Neuronal stem cell (in vitro differentiated cells): ENCODE measurements around the gene SCYL2.

Source experiments
- DNase-seq: peaks from one replicate; pipeline ENCODE4 v3.0.0-alpha.2; 2013; ENCODE audit warnings: low spot score
- H2AFZ ChIP-seq: one replicate; pipeline ENCODE4 v1.6.1; 2013; ENCODE audit warnings: mild to moderate bottlenecking, low read length, inconsistent platforms
- H2AK5ac ChIP-seq: 2 replicates; pipeline ENCODE4 v1.6.1; 2013; ENCODE audit warnings: low read depth, mild to moderate bottlenecking, inconsistent platforms, low read length, moderate library complexity, mixed read lengths
- H2BK120ac ChIP-seq: 2 replicates; pipeline ENCODE4 v1.6.1; 2013; ENCODE audit warnings: low read depth, mild to moderate bottlenecking, inconsistent platforms, low read length, moderate library complexity, mixed read lengths
- H2BK12ac ChIP-seq: one replicate; pipeline ENCODE4 v1.6.1; 2013; ENCODE audit warnings: low read length, inconsistent platforms
- H2BK15ac ChIP-seq: 2 replicates; pipeline ENCODE4 v1.6.1; 2013; ENCODE audit warnings: mild to moderate bottlenecking, low read length, inconsistent platforms, mixed read lengths
- H2BK5ac ChIP-seq: one replicate; pipeline ENCODE4 v1.6.1; 2013; ENCODE audit warnings: inconsistent platforms, mild to moderate bottlenecking, low read length, moderate library complexity
- H3K14ac ChIP-seq: one replicate; pipeline ENCODE4 v1.6.1; 2013; ENCODE audit warnings: low read length, inconsistent platforms
- H3K18ac ChIP-seq: 2 replicates; pipeline ENCODE4 v1.6.1; 2013; ENCODE audit warnings: low read length, inconsistent platforms
- H3K23ac ChIP-seq: 2 replicates; pipeline ENCODE4 v1.6.1; 2013; ENCODE audit warnings: low read depth, mild to moderate bottlenecking, mixed read lengths, low read length, inconsistent platforms; ENCODE audit not compliant: poor library complexity
- H3K27ac ChIP-seq: replicated peaks from 3 replicates; pipeline ENCODE4 v1.5.1; 2013; ENCODE audit warnings: low read length, inconsistent platforms
- H3K27me3 ChIP-seq, 3 experiments: 2 replicates each; pipeline ENCODE4 v1.6.1; 2013; ENCODE audit warnings: low read length in 3 of 3, mild to moderate bottlenecking in 2 of 3, inconsistent platforms in 1 of 3, low read depth in 1 of 3, mixed read lengths in 1 of 3, moderate library complexity in 1 of 3; ENCODE audit not compliant: control insufficient read depth in 3 of 3, insufficient read depth in 3 of 3
- H3K36me3 ChIP-seq, 2 donors: replicated peaks in 1 of 2; 2 replicates each; pipeline ENCODE4 v1.6.1; 2013; ENCODE audit warnings: low read length in 2 of 2; ENCODE audit not compliant: control insufficient read depth in 2 of 2, insufficient read depth in 2 of 2
- H3K4ac ChIP-seq: 2 replicates; pipeline ENCODE4 v1.6.1; 2013; ENCODE audit warnings: inconsistent platforms, mild to moderate bottlenecking, low read length, moderate library complexity
- H3K4me1 ChIP-seq, 2 donors: 1 replicate in 1 of 2; 2 replicates in 1 of 2; pipeline ENCODE4 v1.6.1; 2013; ENCODE audit warnings: low read length in 2 of 2, low read depth in 1 of 2; ENCODE audit not compliant: control insufficient read depth in 2 of 2, insufficient read depth in 1 of 2
- H3K4me2 ChIP-seq: one replicate; pipeline ENCODE4 v1.6.1; 2013; ENCODE audit warnings: mild to moderate bottlenecking, low read length, inconsistent platforms; ENCODE audit not compliant: insufficient read depth, poor library complexity, severe bottlenecking
- H3K4me3 ChIP-seq, 2 donors: 2 replicates each; pipeline ENCODE4 v1.5.1; 2013; ENCODE audit warnings: low read length in 2 of 2, mild to moderate bottlenecking in 2 of 2, inconsistent platforms in 1 of 2, moderate library complexity in 1 of 2
- H3K79me1 ChIP-seq: one replicate; pipeline ENCODE4 v1.6.1; 2013; ENCODE audit warnings: low read depth, mild to moderate bottlenecking, inconsistent platforms, low read length, moderate library complexity
- H3K9ac ChIP-seq: one replicate; pipeline ENCODE4 v1.6.1; 2013; ENCODE audit warnings: mild to moderate bottlenecking, low read depth, low read length, inconsistent platforms; ENCODE audit not compliant: poor library complexity
- H3K9me3 ChIP-seq, 2 donors: replicated peaks in 1 of 2; 2 replicates each; pipeline versions ENCODE3 to v1.6.1; 2013; ENCODE audit warnings: low read length in 2 of 2, mild to moderate bottlenecking in 2 of 2, inconsistent platforms in 1 of 2, low read depth in 1 of 2, mixed read lengths in 1 of 2, moderate library complexity in 1 of 2; ENCODE audit not compliant: control insufficient read depth in 2 of 2, insufficient read depth in 1 of 2
- H4K8ac ChIP-seq: one replicate; pipeline ENCODE4 v1.6.1; 2013; ENCODE audit warnings: low read depth, mild to moderate bottlenecking, inconsistent platforms, low read length, moderate library complexity
- H4K91ac ChIP-seq: one replicate; pipeline ENCODE4 v1.6.1; 2013; ENCODE audit warnings: low read length, low read depth, mild to moderate bottlenecking, inconsistent platforms; ENCODE audit not compliant: poor library complexity
- WGBS, 2 donors: extraction: QIAGEN DNeasy Blood & Tissue Kit; methylation state at CpG; one replicate each; pipeline ENCODE4 v1.1.7; 2013; ENCODE audit warnings: missing lambda C conversion rate in 2 of 2, mixed read lengths in 1 of 2; ENCODE audit not compliant: insufficient read length in 2 of 2, insufficient replicate concordance in 1 of 2; ENCODE audit errors: extremely low coverage in 2 of 2; 5-methylcytosine and 5-hydroxymethylcytosine counted together

Gene SCYL2

GRCh38 chr12:100364324-100364723, 97.3 kb downstream of the SCYL2 start:
- no peak overlapping the region for H4K8ac ChIP-seq
- H2BK120ac ChIP-seq, result no peak overlapping the region
- no peak overlapping the region for H3K14ac ChIP-seq
- no peak overlapping the region for H3K4me3 ChIP-seq
- H3K18ac ChIP-seq, result no peak overlapping the region
- no CpG with 5 or more reads among the region's 4 CpGs for WGBS, 2 donors
- no peaks in the 10 kb centered on the region for H3K79me1 ChIP-seq
- no peak overlapping the region for H2BK12ac ChIP-seq
- peaks cover 0 to 1% of the 10 kb centered on the region in 2 donors for H3K9me3 ChIP-seq
- no peaks in the 10 kb centered on the region for H3K4me1 ChIP-seq
- H2BK15ac ChIP-seq, result no peak overlapping the region
- H3K36me3 ChIP-seq, result no peaks in the 10 kb centered on the region
- H3K4me2 ChIP-seq, result no peak overlapping the region
- H2AK5ac ChIP-seq, result no peak overlapping the region
- no peak overlapping the region for H2BK5ac ChIP-seq
- H3K27ac ChIP-seq, result no peak overlapping the region
- no peaks in the 10 kb centered on the region for H3K27me3 ChIP-seq
- no peak for DNase-seq
- H4K91ac ChIP-seq, result no peak overlapping the region
- no peak overlapping the region for H3K4ac ChIP-seq
- H2AFZ ChIP-seq, result no peak overlapping the region
- no peak overlapping the region for H3K23ac ChIP-seq
- no peak overlapping the region for H3K9ac ChIP-seq

DNA sequence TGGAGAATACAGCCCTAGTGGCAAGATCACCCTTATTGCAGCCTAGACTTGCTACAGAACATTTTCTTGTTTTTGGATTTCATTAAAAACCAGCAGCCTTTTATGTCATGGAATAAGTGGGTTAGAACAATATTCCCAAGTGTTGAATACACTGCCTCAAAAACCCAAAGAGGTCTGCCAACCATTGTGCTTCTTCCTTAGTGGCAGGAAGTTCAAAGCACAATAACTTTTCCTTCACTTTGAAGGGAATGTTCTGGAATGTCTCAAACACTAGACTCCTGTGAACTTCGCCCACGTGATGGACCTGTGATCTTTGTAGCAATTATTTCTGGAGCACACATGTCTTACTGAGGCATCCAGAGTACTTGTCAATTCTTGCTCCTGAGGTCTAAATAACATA, 98.4 kb downstream of the SCYL2 start:
- H3K18ac ChIP-seq, result no peak overlapping the region
- H3K79me1 ChIP-seq, result no peaks in the 10 kb centered on the region
- no peak for DNase-seq
- H2BK120ac ChIP-seq, result no peak overlapping the region
- no peak overlapping the region for H3K9ac ChIP-seq
- no peak overlapping the region for H4K8ac ChIP-seq
- WGBS, 2 donors, result no CpG with 5 or more reads among the region's 2 CpGs
- H2AK5ac ChIP-seq, result no peak overlapping the region
- H2BK15ac ChIP-seq, result no peak overlapping the region
- H3K9me3 ChIP-seq, result peaks cover 0 to 3% of the 10 kb centered on the region in 2 donors
- no peak overlapping the region for H3K14ac ChIP-seq
- no peaks in the 10 kb centered on the region for H3K4me1 ChIP-seq
- H4K91ac ChIP-seq, result no peak overlapping the region
- no peak overlapping the region for H3K27ac ChIP-seq
- H3K36me3 ChIP-seq, result no peaks in the 10 kb centered on the region
- H3K27me3 ChIP-seq, result no peaks in the 10 kb centered on the region
- no peak overlapping the region for H3K4ac ChIP-seq
- no peak overlapping the region for H3K4me3 ChIP-seq
- no peak overlapping the region for H3K23ac ChIP-seq
- H2BK5ac ChIP-seq, result no peak overlapping the region
- no peak overlapping the region for H3K4me2 ChIP-seq
- no peak overlapping the region for H2AFZ ChIP-seq
- H2BK12ac ChIP-seq, result no peak overlapping the region

GRCh38 chr12:100368066-100368465, 101.1 kb downstream of the SCYL2 start:
- no peaks in the 10 kb centered on the region for H3K79me1 ChIP-seq
- peaks cover 0 to 3% of the 10 kb centered on the region in 2 donors for H3K9me3 ChIP-seq
- H2BK15ac ChIP-seq, result no peak overlapping the region
- H2BK5ac ChIP-seq, result no peak overlapping the region
- H3K9ac ChIP-seq, result no peak overlapping the region
- no peak overlapping the region for H2AK5ac ChIP-seq
- H3K4me2 ChIP-seq, result no peak overlapping the region
- H2BK12ac ChIP-seq, result no peak overlapping the region
- no peak overlapping the region for H3K4ac ChIP-seq
- no peak overlapping the region for H4K8ac ChIP-seq
- WGBS, 2 donors, result no CpG with 5 or more reads among the region's 1 CpG
- H3K4me3 ChIP-seq, result no peak overlapping the region
- H3K14ac ChIP-seq, result no peak overlapping the region
- no peak overlapping the region for H3K18ac ChIP-seq
- H3K27ac ChIP-seq, result no peak overlapping the region
- peaks cover 0 to 18% (median 0%) of the 10 kb centered on the region in 3 experiments for H3K27me3 ChIP-seq
- no peak overlapping the region for H3K23ac ChIP-seq
- DNase-seq, result no peak
- H2AFZ ChIP-seq, result no peak overlapping the region
- H2BK120ac ChIP-seq, result no peak overlapping the region
- no peaks in the 10 kb centered on the region for H3K36me3 ChIP-seq
- no peak overlapping the region for H4K91ac ChIP-seq
- peaks cover 0 to 2% of the 10 kb centered on the region in 2 donors for H3K4me1 ChIP-seq

DNA sequence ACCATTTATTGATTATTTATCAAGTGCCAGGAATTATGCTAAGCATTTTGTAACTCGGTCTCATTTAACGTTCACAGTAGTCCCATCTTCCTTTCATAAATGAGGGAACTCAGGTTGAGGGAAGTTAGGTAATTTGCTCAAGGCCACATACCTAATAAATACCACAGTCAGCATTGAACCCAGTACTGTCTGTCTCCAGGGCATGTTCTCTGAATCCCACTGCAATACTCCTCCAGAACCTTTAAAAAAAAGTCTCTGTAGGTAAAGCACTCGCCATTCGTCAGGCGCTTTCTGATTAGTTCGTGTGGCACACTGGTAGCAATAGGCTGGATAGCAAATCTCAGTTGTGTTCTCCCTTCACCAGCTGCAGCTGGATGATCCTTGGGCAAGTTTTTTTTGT, 104.2 kb downstream of the SCYL2 start:
- H3K23ac ChIP-seq, result no peak overlapping the region
- DNase-seq, result no peak

More for the DNA sequence above, 104.2 kb downstream of the SCYL2 start:
- Histone ChIP-seq H2BK15ac (no peak overlapping the region), H3K79me1 (no peaks in the 10 kb centered on the region), H3K14ac (no peak overlapping the region), H3K27ac (no peak overlapping the region), H2AFZ (no peak overlapping the region), H3K36me3 (no peaks in the 10 kb centered on the region), H3K9me3 (peaks cover 0 to 3% of the 10 kb centered on the region in 2 donors), H3K4me1 (peaks cover 2 to 3% of the 10 kb centered on the region in 2 donors), H3K18ac (no peak overlapping the region), H3K4ac (no peak overlapping the region), H2BK5ac (no peak overlapping the region), H3K9ac (no peak overlapping the region), H3K4me2 (no peak overlapping the region), H2BK12ac (no peak overlapping the region), H2BK120ac (no peak overlapping the region), H4K91ac (no peak overlapping the region), H2AK5ac (no peak overlapping the region), H4K8ac (no peak overlapping the region), H3K4me3 (no peak overlapping the region), H3K27me3 (peaks cover 0 to 40% (median 0%) of the 10 kb centered on the region in 3 experiments)
- WGBS, 2 donors, result no CpG with 5 or more reads among the region's 6 CpGs
